Muscle of leg (tissue), 11 donors: ENCODE data around the gene LRMDA. TPM values are rescaled to one million over a fixed set of nuclear protein-coding genes. Genes with fewer than 3 reads are reported as not detected.

Source experiments
- DNase-seq: peaks from one replicate; pipeline ENCODE4 v3.0.0; 2013
- H3K27ac ChIP-seq: one replicate; pipeline ENCODE4 v1.5.1; 2013; ENCODE audit warnings: mild to moderate bottlenecking, low read length, control low read depth
- H3K27me3 ChIP-seq: one replicate; pipeline ENCODE4 v1.6.1; 2013; ENCODE audit warnings: low read length; ENCODE audit not compliant: control insufficient read depth, insufficient read depth
- H3K36me3 ChIP-seq: one replicate; pipeline ENCODE4 v1.6.1; 2013; ENCODE audit warnings: low read length; ENCODE audit not compliant: control insufficient read depth, insufficient read depth
- H3K4me1 ChIP-seq: one replicate; pipeline ENCODE4 v1.6.1; 2013; ENCODE audit warnings: low read length; ENCODE audit not compliant: control insufficient read depth, insufficient read depth
- H3K4me3 ChIP-seq: one replicate; pipeline ENCODE4 v1.5.1; 2013; ENCODE audit warnings: low read length, control low read depth
- H3K9me3 ChIP-seq: replicated peaks from 2 replicates; pipeline ENCODE4 v1.6.1; 2013; ENCODE audit warnings: low read depth, low read length; ENCODE audit not compliant: control insufficient read depth
- WGBS: methylation state at CpG from one replicate; pipeline ENCODE4 v1.1.5; 2013; ENCODE audit warnings: missing lambda C conversion rate; ENCODE audit not compliant: insufficient coverage; 5-methylcytosine and 5-hydroxymethylcytosine counted together
- polyA plus RNA-seq, 8 donors: library from polyadenylated mRNA; unstranded; fragments of 120-200 nt; gene quantifications; one replicate each; pipeline versions ENCODE4 v1.2.1 to v1.2.3, GENCODE V29; 2013; ENCODE audit warnings: inconsistent platforms in 1 of 8, low replicate concordance in 1 of 8; ENCODE audit not compliant: insufficient read length in 8 of 8, insufficient read depth in 1 of 8
- total RNA-seq: library from RNA; stranded (reverse); fragments of 120-200 nt; gene quantifications from one replicate; pipeline ENCODE4 v1.2.4, GENCODE V29; 2013

LRMDA gene
- total and polyA plus RNA-seq, 9 donors: 4.8 to 7.9 (median 5.7) TPM

- no peaks in the 10 kb centered on the region for H3K36me3 ChIP-seq
- no peak overlapping the region for H3K27ac ChIP-seq
- DNase-seq: no peak
- H3K4me3 ChIP-seq: no peak overlapping the region
- H3K9me3 ChIP-seq: peaks cover 4% of the 10 kb centered on the region
- no peaks in the 10 kb centered on the region for H3K27me3 ChIP-seq
- no CpG with 5 or more reads among the region's 1 CpG for WGBS
- H3K4me1 ChIP-seq: peaks cover 7% of the 10 kb centered on the region
Observed at GRCh38 chr10:76278811-76279460, 847.5 kb downstream of the LRMDA start.

- Histone ChIP-seq H3K36me3 (no peaks in the 10 kb centered on the region), H3K27ac (no peak overlapping the region), H3K4me3 (no peak overlapping the region), H3K27me3 (no peaks in the 10 kb centered on the region), H3K4me1 (peaks cover 7% of the 10 kb centered on the region), H3K9me3 (no peaks in the 10 kb centered on the region)
- no peak for DNase-seq
Observed at GRCh38 chr10:76281659-76282058, 850.2 kb downstream of the LRMDA start.

- Histone ChIP-seq H3K36me3 (no peaks in the 10 kb centered on the region), H3K27ac (no peak overlapping the region), H3K4me3 (no peak overlapping the region), H3K9me3 (no peaks in the 10 kb centered on the region), H3K27me3 (no peaks in the 10 kb centered on the region), H3K4me1 (peaks cover 7% of the 10 kb centered on the region)
- 42% methylated on average over 3 of the region's 13 CpGs for WGBS
- peak; percentile 50 for DNase-seq
Observed at GRCh38 chr10:76282061-76283025, 850.9 kb downstream of the LRMDA start.

GRCh38 chr10:76284351-76284750, 852.9 kb downstream of the LRMDA start:
- no peak for DNase-seq
- no CpG with 5 or more reads among the region's 2 CpGs for WGBS
- Histone ChIP-seq H3K27me3 (no peaks in the 10 kb centered on the region), H3K4me3 (no peak overlapping the region), H3K4me1 (peaks cover 7% of the 10 kb centered on the region), H3K9me3 (no peaks in the 10 kb centered on the region), H3K27ac (no peak overlapping the region), H3K36me3 (no peaks in the 10 kb centered on the region)

- Histone ChIP-seq H3K4me3 (no peak overlapping the region), H3K27me3 (no peaks in the 10 kb centered on the region), H3K9me3 (no peaks in the 10 kb centered on the region), H3K4me1 (peaks cover 7% of the 10 kb centered on the region), H3K27ac (no peak overlapping the region), H3K36me3 (no peaks in the 10 kb centered on the region)
- DNase-seq: peak; percentile 53
- 40% methylated on average over 1 of the region's 1 CpG for WGBS
Observed at GRCh38 chr10:76285012-76285411, 853.6 kb downstream of the LRMDA start.

GRCh38 chr10:76285515-76285914, 854.1 kb downstream of the LRMDA start:
- Histone ChIP-seq H3K27ac (no peak overlapping the region), H3K4me1 (peaks cover 7% of the 10 kb centered on the region)
- no CpG with 5 or more reads among the region's 2 CpGs for WGBS

GRCh38 chr10:76286536-76286935, 855.1 kb downstream of the LRMDA start:
- no peaks in the 10 kb centered on the region for H3K27me3 ChIP-seq
- H3K36me3 ChIP-seq: no peaks in the 10 kb centered on the region
- H3K4me3 ChIP-seq: no peak overlapping the region
- peaks cover 7% of the 10 kb centered on the region for H3K4me1 ChIP-seq
- no peak overlapping the region for H3K27ac ChIP-seq
- no CpG with 5 or more reads among the region's 1 CpG for WGBS
- DNase-seq: no peak
- H3K9me3 ChIP-seq: no peaks in the 10 kb centered on the region

More at GRCh38 chr10:76285515-76285914, 854.1 kb downstream of the LRMDA start:
- H3K4me3 ChIP-seq: no peak overlapping the region
- DNase-seq: peak; percentile 69
- no peaks in the 10 kb centered on the region for H3K36me3 ChIP-seq
- H3K9me3 ChIP-seq: no peaks in the 10 kb centered on the region
- H3K27me3 ChIP-seq: no peaks in the 10 kb centered on the region

GRCh38 chr10:76287856-76288255, 856.4 kb downstream of the LRMDA start:
- WGBS: 100% methylated on average over 1 of the region's 3 CpGs
- no peaks in the 10 kb centered on the region for H3K9me3 ChIP-seq
- H3K4me3 ChIP-seq: no peak overlapping the region
- H3K4me1 ChIP-seq: no peaks in the 10 kb centered on the region
- H3K27ac ChIP-seq: no peak overlapping the region
- no peak for DNase-seq
- no peaks in the 10 kb centered on the region for H3K27me3 ChIP-seq
- H3K36me3 ChIP-seq: no peaks in the 10 kb centered on the region

GRCh38 chr10:76291175-76291574, 859.8 kb downstream of the LRMDA start:
- H3K9me3 ChIP-seq: no peaks in the 10 kb centered on the region
- H3K27me3 ChIP-seq: no peaks in the 10 kb centered on the region
- no peaks in the 10 kb centered on the region for H3K36me3 ChIP-seq
- no peaks in the 10 kb centered on the region for H3K4me1 ChIP-seq
- H3K4me3 ChIP-seq: no peak overlapping the region
- DNase-seq: no peak
- no peak overlapping the region for H3K27ac ChIP-seq

- Histone ChIP-seq H3K9me3 (no peaks in the 10 kb centered on the region), H3K4me3 (no peak overlapping the region), H3K27ac (no peak overlapping the region), H3K27me3 (no peaks in the 10 kb centered on the region), H3K4me1 (no peaks in the 10 kb centered on the region), H3K36me3 (no peaks in the 10 kb centered on the region)
- DNase-seq: no peak
- WGBS: no CpG with 5 or more reads among the region's 4 CpGs
Observed at GRCh38 chr10:76291885-76292284, 860.5 kb downstream of the LRMDA start.
